Peyer's patch (tissue), 4 donors: ENCODE measurements around the gene RGPD3.

Experiments
- POLR2A ChIP-seq, 2 donors: fragments of 450-650 bp; IDR thresholded peaks; one replicate each; pipeline ENCODE4 v1.5.1; 2017; ENCODE audit warnings: antibody characterized with exemption in 2 of 2, mild to moderate bottlenecking in 2 of 2, moderate library complexity in 2 of 2
- TF ChIP-seq, protein P1 (sequence below), 6 experiments: fragments of 450-650 bp in 4 of 6; fragments of 200-600 bp in 2 of 6; sonication (generic) in 1 of 6; IDR thresholded peaks; one replicate each; pipeline ENCODE4 v1.5.1; 2017 to 2019; ENCODE audit warnings: antibody characterized with exemption in 6 of 6, mild to moderate bottlenecking in 3 of 6, moderate library complexity in 1 of 6

DNA sequence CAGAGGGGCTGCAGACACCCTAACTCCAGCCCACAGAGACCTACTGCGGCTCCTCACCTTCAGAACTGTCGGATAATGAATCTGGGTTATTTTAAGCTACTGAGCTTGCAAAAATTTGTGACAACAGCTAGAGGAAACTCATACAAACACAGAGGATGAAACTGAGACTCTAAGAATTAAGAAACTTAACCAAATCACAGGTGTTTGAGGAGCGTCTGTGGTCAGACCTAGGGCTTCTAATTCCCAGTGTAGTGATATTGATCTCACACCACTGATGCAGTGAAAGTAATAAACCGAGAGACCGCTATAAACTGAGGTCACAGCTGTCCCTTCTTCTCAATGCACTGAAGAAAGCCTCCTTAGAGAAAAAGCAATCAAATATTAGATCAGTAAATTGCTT lies 110.1 kb downstream of the RGPD3 start:
- TF ChIP-seq, protein P1, sequence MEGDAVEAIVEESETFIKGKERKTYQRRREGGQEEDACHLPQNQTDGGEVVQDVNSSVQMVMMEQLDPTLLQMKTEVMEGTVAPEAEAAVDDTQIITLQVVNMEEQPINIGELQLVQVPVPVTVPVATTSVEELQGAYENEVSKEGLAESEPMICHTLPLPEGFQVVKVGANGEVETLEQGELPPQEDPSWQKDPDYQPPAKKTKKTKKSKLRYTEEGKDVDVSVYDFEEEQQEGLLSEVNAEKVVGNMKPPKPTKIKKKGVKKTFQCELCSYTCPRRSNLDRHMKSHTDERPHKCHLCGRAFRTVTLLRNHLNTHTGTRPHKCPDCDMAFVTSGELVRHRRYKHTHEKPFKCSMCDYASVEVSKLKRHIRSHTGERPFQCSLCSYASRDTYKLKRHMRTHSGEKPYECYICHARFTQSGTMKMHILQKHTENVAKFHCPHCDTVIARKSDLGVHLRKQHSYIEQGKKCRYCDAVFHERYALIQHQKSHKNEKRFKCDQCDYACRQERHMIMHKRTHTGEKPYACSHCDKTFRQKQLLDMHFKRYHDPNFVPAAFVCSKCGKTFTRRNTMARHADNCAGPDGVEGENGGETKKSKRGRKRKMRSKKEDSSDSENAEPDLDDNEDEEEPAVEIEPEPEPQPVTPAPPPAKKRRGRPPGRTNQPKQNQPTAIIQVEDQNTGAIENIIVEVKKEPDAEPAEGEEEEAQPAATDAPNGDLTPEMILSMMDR (IDR thresholded peaks at IDR 0.05) = no peak
- TF ChIP-seq POLR2A (IDR thresholded peaks at IDR 0.05) = no peak
